ENCODE measurements around the gene ABHD17A.
"Not testable (repeated sequence)": the region's sequence is repeated elsewhere in the genome, so short reads cannot be mapped to it uniquely, and the experiment has no call there.

The ABHD17A gene

GRCh38 chr19:1876496-1877279 lies 8.6 kb downstream of the ABHD17A start:
- H3K9me3 ChIP-seq (ENCODE audit: control insufficient read depth, insufficient read depth, low read length); H3K9me2 ChIP-seq (replicated peaks; ENCODE audit: control insufficient read depth, low read length); H3F3A ChIP-seq (ENCODE audit: control insufficient read depth, insufficient read depth); H3K27me3 ChIP-seq (ENCODE audit: control insufficient read depth, low read length): not testable (repeated sequence)
- H3K79me2 ChIP-seq (ENCODE audit: control insufficient read depth, low read length) = peaks cover 61% of the 10 kb centered on the region
- peaks cover 29% of the 10 kb centered on the region for H3K36me3 ChIP-seq (ENCODE audit: control insufficient read depth, low read length)
- peaks cover 11% of the 10 kb centered on the region; the same call in 1 of the 2 replicates for H4K20me1 ChIP-seq (ENCODE audit: control insufficient read depth, insufficient read depth, low read depth, low read length)
- peak overlapping the region; percentile 87 for H3K4me3 ChIP-seq (ENCODE audit: low read length)
- peak overlapping the region; percentile 75 for H3K4me2 ChIP-seq (ENCODE audit: low read length)
- H3K27ac ChIP-seq (ENCODE audit: low read depth, low read length) = peak overlapping the region; percentile 47
- H3K4me1 ChIP-seq (ENCODE audit: control insufficient read depth, low read length) = peaks cover 16% of the 10 kb centered on the region
- TF ChIP-seq CTCF (IDR thresholded peaks at IDR 0.05; ENCODE audit: low read depth, low read length, poor library complexity, severe bottlenecking) = peak; percentile 56

GRCh38 chr19:1875646-1876495 lies 9.4 kb downstream of the ABHD17A start:
- H3K36me3 ChIP-seq (ENCODE audit: control insufficient read depth, low read length) = peaks cover 36% of the 10 kb centered on the region
- peaks cover 65% of the 10 kb centered on the region for H3K79me2 ChIP-seq (ENCODE audit: control insufficient read depth, low read length)
- H3K9me3 ChIP-seq (ENCODE audit: control insufficient read depth, insufficient read depth, low read length) = no peaks in the 10 kb centered on the region
- no peaks in the 10 kb centered on the region for H3F3A ChIP-seq (ENCODE audit: control insufficient read depth, insufficient read depth)
- peaks cover 16% of the 10 kb centered on the region for H3K4me1 ChIP-seq (ENCODE audit: control insufficient read depth, low read length)
- H4K20me1 ChIP-seq (ENCODE audit: control insufficient read depth, insufficient read depth, low read depth, low read length) = peaks cover 11% of the 10 kb centered on the region; the same call in 1 of the 2 replicates
- TF ChIP-seq CTCF (IDR thresholded peaks at IDR 0.05; ENCODE audit: low read depth, low read length, poor library complexity, severe bottlenecking) (no peak), EZH2phosphoT487 (IDR thresholded peaks at IDR 0.05; ENCODE audit: borderline replicate concordance, low read length) (no peak)
- peak overlapping the region; percentile 75 for H3K4me2 ChIP-seq (ENCODE audit: low read length)
- H3K9me2 ChIP-seq (replicated peaks; ENCODE audit: control insufficient read depth, low read length) = no peaks in the 10 kb centered on the region
- no peaks in the 10 kb centered on the region for H3K27me3 ChIP-seq (ENCODE audit: control insufficient read depth, low read length)
- peak overlapping the region; percentile 87 for H3K4me3 ChIP-seq (ENCODE audit: low read length)
- peak overlapping the region; percentile 47 for H3K27ac ChIP-seq (ENCODE audit: low read depth, low read length)

GRCh38 chr19:1875265-1875645 lies 10.0 kb downstream of the ABHD17A start:
- H3K4me1 ChIP-seq (ENCODE audit: control insufficient read depth, low read length) = peaks cover 16% of the 10 kb centered on the region
- H4K20me1 ChIP-seq (ENCODE audit: control insufficient read depth, insufficient read depth, low read depth, low read length) = peaks cover 11% of the 10 kb centered on the region; the same call in 1 of the 2 replicates
- not testable (repeated sequence) for H3K9me2 ChIP-seq (replicated peaks; ENCODE audit: control insufficient read depth, low read length); H3K27me3 ChIP-seq (ENCODE audit: control insufficient read depth, low read length); H3K9me3 ChIP-seq (ENCODE audit: control insufficient read depth, insufficient read depth, low read length); H3F3A ChIP-seq (ENCODE audit: control insufficient read depth, insufficient read depth)
- H3K36me3 ChIP-seq (ENCODE audit: control insufficient read depth, low read length) = peaks cover 40% of the 10 kb centered on the region
- H3K27ac ChIP-seq (ENCODE audit: low read depth, low read length) = peak overlapping the region; percentile 47
- H3K79me2 ChIP-seq (ENCODE audit: control insufficient read depth, low read length) = peaks cover 63% of the 10 kb centered on the region
- H3K4me3 ChIP-seq (ENCODE audit: low read length) = peak overlapping the region; percentile 87
- peak overlapping the region; percentile 75 for H3K4me2 ChIP-seq (ENCODE audit: low read length)

Data from DOHH2 (cell line).